Dermis microvascular lymphatic vessel endothelial cell (primary cell): ENCODE results near the gene HLA-DQB2. TPM values are rescaled to one million over a fixed set of nuclear protein-coding genes. Genes with fewer than 3 reads are reported as not detected.
"Not testable (repeated sequence)": the region's sequence is repeated elsewhere in the genome, so short reads cannot be mapped to it uniquely, and the experiment has no call there.

Source experiments
- DNase-seq, 2 donors: peaks; one replicate each; pipeline versions ENCODE4 v3.0.0 to v3.0.0-alpha.2; 2010; ENCODE audit warnings: low read depth in 2 of 2
- total RNA-seq: library from RNA; depleted of rRNA; stranded (reverse); fragments of >200 nt; gene quantifications from 2 replicates; pipeline ENCODE4 v1.2.1, GENCODE V29; 2014

Gene HLA-DQB2
- total RNA-seq = not detected in 2 replicates

GRCh38 chr6:32763421-32763820, at the start of gene HLA-DQB2:
HLA-DQB2 (minus strand) TSS chr6:32763532; CDS start chr6:32763470, 62 bp downstream.
- peak; percentile 2 to 3 for DNase-seq

- DNase-seq = no peak
These were observed 45.8 kb upstream of the HLA-DQB2 start for GRCh38 chr6:32809171-32809570.

GRCh38 chr6:32807020-32807580, 43.8 kb upstream of the HLA-DQB2 start:
- no peak for DNase-seq

- DNase-seq = not testable (repeated sequence)
These were observed 42.1 kb upstream of the HLA-DQB2 start for GRCh38 chr6:32805404-32805803.

- DNase-seq = no peak
These were observed 40.1 kb upstream of the HLA-DQB2 start for GRCh38 chr6:32803416-32803815.

- DNase-seq = no peak
These were observed 36.4 kb upstream of the HLA-DQB2 start for GRCh38 chr6:32799740-32800139.

- no peak for DNase-seq
These were observed 35.8 kb upstream of the HLA-DQB2 start for GRCh38 chr6:32799168-32799567.

- peak; percentile 14 to 50 for DNase-seq
These were observed 33.8 kb upstream of the HLA-DQB2 start for GRCh38 chr6:32796848-32797776.

- DNase-seq = no peak
These were observed 31.2 kb upstream of the HLA-DQB2 start for GRCh38 chr6:32794510-32794909.

GRCh38 chr6:32792901-32793435, 29.6 kb upstream of the HLA-DQB2 start:
- DNase-seq = no peak

- no peak for DNase-seq
These were observed 27.0 kb upstream of the HLA-DQB2 start for GRCh38 chr6:32790306-32790705.

- DNase-seq = peak; percentile 12 to 56
These were observed 22.6 kb upstream of the HLA-DQB2 start for GRCh38 chr6:32785781-32786533.

GRCh38 chr6:32782923-32783322, 19.6 kb upstream of the HLA-DQB2 start:
- not testable (repeated sequence) for DNase-seq

GRCh38 chr6:32779036-32779435, 15.7 kb upstream of the HLA-DQB2 start:
- DNase-seq = no peak

- no peak for DNase-seq
These were observed 11.7 kb upstream of the HLA-DQB2 start for GRCh38 chr6:32775071-32775470.

GRCh38 chr6:32774426-32774825, 11.1 kb upstream of the HLA-DQB2 start:
- DNase-seq = no peak

- DNase-seq = no peak
These were observed 9.3 kb upstream of the HLA-DQB2 start for GRCh38 chr6:32772656-32773055.

- no peak for DNase-seq
These were observed 716 bp upstream of the HLA-DQB2 start for GRCh38 chr6:32764048-32764447.

GRCh38 chr6:32761548-32761947, 1.8 kb downstream of the HLA-DQB2 start:
- no peak for DNase-seq

- no peak for DNase-seq
These were observed 2.3 kb downstream of the HLA-DQB2 start for GRCh38 chr6:32761072-32761471.

GRCh38 chr6:32759669-32760068, 3.7 kb downstream of the HLA-DQB2 start:
- DNase-seq = no peak

- DNase-seq = peak in 1 of 2 donors; percentile 10
These were observed 10.8 kb downstream of the HLA-DQB2 start for GRCh38 chr6:32752580-32752979.
